Body of pancreas (tissue), 4 donors: ENCODE measurements around the gene PLCB2. TPM values are rescaled to one million over a fixed set of nuclear protein-coding genes. Genes with fewer than 3 reads are reported as not detected.

Source experiments
- ATAC-seq: fragments of 150-250 bp; one replicate; pipeline ENCODE4 v1.9.1; 2016
- DNase-seq, 4 donors: peaks; one replicate each; pipeline ENCODE4 v3.0.0-alpha.2; 2019
- H3K27ac ChIP-seq, 4 donors: fragments of 200-600 bp; sonication (generic); 1 replicate in 3 of 4; 2 replicates in 1 of 4; pipeline versions ENCODE4 v1.5.1 to v1.6.1; 2016 to 2019; ENCODE audit warnings: mild to moderate bottlenecking in 1 of 4, mixed read lengths in 1 of 4, moderate library complexity in 1 of 4
- H3K27me3 ChIP-seq, 2 donors: fragments of 200-600 bp; sonication (generic); one replicate each; pipeline ENCODE4 v1.6.0; 2016; ENCODE audit warnings: mild to moderate bottlenecking in 1 of 2
- H3K36me3 ChIP-seq, 2 donors: fragments of 200-600 bp; sonication (generic); replicated peaks in 1 of 2; 2 replicates each; pipeline ENCODE4 v1.5.1; 2016; ENCODE audit warnings: low read depth in 2 of 2; ENCODE audit not compliant: insufficient read depth in 1 of 2
- H3K4me1 ChIP-seq: fragments of 200-600 bp; sonication (generic); one replicate; pipeline ENCODE4 v1.6.0; 2016
- H3K4me3 ChIP-seq, 2 donors: fragments of 200-600 bp; sonication (generic); 1 replicate in 1 of 2; 2 replicates in 1 of 2; pipeline ENCODE4 v1.5.1; 2016 to 2019
- H3K9me3 ChIP-seq, 3 donors: fragments of 200-600 bp; sonication (generic); 1 replicate in 2 of 3; 2 replicates in 1 of 3; pipeline ENCODE4 v1.5.1; 2016
- POLR2A ChIP-seq, 3 donors: fragments of 450-650 bp; IDR thresholded peaks; one replicate each; pipeline ENCODE4 v1.6.1; 2016; ENCODE audit warnings: antibody characterized with exemption in 3 of 3, mild to moderate bottlenecking in 2 of 3
- WGBS, 2 donors: methylation state at CpG; one replicate each; pipeline ENCODE4 v1.1.5; 2017; 5-methylcytosine and 5-hydroxymethylcytosine counted together
- intact Hi-C: fragments of 100-400 bp; cut with DNase I; formaldehyde crosslinking; loops from one replicate; pipeline ENCODE4 v1.15.1; 2023
- total RNA-seq, 2 donors: library from RNA; depleted of rRNA; stranded (reverse); fragments of >200 nt; gene quantifications; one replicate each; pipeline ENCODE4 v1.1.0, GENCODE V29; 2016
- TF ChIP-seq, protein P1 (sequence below), 7 experiments: fragments of 450-650 bp in 4 of 7; fragments of 200-600 bp in 3 of 7; sonication (generic) in 3 of 7; IDR thresholded peaks; one replicate each; pipeline ENCODE4 v1.5.1; 2016 to 2019; ENCODE audit warnings: antibody characterized with exemption in 7 of 7

The PLCB2 gene
- total RNA-seq, 2 donors from 2014 or later, result 3.1 to 4.6 TPM

DNA sequence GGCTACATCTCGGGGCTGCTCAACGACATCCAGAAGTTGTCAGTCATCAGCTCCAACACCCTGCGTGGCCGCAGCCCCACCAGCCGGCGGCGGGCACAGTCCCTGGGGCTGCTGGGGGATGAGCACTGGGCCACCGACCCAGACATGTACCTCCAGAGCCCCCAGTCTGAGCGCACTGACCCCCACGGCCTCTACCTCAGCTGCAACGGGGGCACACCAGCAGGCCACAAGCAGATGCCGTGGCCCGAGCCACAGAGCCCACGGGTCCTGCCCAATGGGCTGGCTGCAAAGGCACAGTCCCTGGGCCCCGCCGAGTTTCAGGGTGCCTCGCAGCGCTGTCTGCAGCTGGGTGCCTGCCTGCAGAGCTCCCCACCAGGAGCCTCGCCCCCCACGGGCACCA, 41.9 kb downstream of the PLCB2 start:
- ATAC-seq, result no peak
- no peak overlapping the region for H3K4me3 ChIP-seq
- no peak for DNase-seq
- 80 to 91% methylated on average over 1 to 15 of the region's 20 CpGs for WGBS, 2 donors
- no peaks in the 10 kb centered on the region for H3K27me3 ChIP-seq
- H3K4me1 ChIP-seq, result peaks cover 8% of the 10 kb centered on the region
- TF ChIP-seq POLR2A (IDR thresholded peaks at IDR 0.05), result no peak
- TF ChIP-seq, protein P1, sequence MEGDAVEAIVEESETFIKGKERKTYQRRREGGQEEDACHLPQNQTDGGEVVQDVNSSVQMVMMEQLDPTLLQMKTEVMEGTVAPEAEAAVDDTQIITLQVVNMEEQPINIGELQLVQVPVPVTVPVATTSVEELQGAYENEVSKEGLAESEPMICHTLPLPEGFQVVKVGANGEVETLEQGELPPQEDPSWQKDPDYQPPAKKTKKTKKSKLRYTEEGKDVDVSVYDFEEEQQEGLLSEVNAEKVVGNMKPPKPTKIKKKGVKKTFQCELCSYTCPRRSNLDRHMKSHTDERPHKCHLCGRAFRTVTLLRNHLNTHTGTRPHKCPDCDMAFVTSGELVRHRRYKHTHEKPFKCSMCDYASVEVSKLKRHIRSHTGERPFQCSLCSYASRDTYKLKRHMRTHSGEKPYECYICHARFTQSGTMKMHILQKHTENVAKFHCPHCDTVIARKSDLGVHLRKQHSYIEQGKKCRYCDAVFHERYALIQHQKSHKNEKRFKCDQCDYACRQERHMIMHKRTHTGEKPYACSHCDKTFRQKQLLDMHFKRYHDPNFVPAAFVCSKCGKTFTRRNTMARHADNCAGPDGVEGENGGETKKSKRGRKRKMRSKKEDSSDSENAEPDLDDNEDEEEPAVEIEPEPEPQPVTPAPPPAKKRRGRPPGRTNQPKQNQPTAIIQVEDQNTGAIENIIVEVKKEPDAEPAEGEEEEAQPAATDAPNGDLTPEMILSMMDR (IDR thresholded peaks at IDR 0.05), result no peak
- H3K9me3 ChIP-seq, result no peaks in the 10 kb centered on the region
- intact Hi-C loops, result no loop called here
- no peak overlapping the region for H3K27ac ChIP-seq
- no peaks in the 10 kb centered on the region for H3K36me3 ChIP-seq

DNA sequence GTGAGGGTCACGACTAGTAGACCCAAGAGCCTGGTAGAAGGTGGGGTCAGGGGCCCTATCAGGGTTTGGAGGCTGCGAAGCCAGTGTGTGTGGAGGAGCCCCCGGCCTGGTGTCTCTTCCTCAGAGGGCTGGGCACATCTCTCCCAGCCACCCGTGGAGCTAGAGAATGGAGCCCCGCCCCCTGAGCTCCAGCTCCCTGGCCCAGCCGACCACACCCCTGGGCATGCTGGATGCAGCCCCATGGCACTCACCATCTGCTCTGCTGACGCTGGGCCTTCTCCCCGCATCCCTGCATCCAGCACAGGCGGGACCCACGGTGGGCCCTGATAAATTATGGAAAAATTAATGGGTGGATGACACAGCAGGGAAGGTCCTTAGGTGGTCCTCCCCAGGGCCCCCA, 42.4 kb downstream of the PLCB2 start:
- 86 to 94% methylated on average over 2 to 10 of the region's 10 CpGs for WGBS, 2 donors
- no peaks in the 10 kb centered on the region for H3K9me3 ChIP-seq
- no peak for TF ChIP-seq POLR2A (IDR thresholded peaks at IDR 0.05)
- TF ChIP-seq, protein P1 (IDR thresholded peaks at IDR 0.05), result no peak
- no peak for ATAC-seq
- no peak for DNase-seq
- H3K27me3 ChIP-seq, result no peaks in the 10 kb centered on the region
- H3K27ac ChIP-seq, result no peak overlapping the region
- no peaks in the 10 kb centered on the region for H3K36me3 ChIP-seq
- H3K4me1 ChIP-seq, result peaks cover 8% of the 10 kb centered on the region
- intact Hi-C loops, result no loop called here
- no peak overlapping the region for H3K4me3 ChIP-seq

DNA sequence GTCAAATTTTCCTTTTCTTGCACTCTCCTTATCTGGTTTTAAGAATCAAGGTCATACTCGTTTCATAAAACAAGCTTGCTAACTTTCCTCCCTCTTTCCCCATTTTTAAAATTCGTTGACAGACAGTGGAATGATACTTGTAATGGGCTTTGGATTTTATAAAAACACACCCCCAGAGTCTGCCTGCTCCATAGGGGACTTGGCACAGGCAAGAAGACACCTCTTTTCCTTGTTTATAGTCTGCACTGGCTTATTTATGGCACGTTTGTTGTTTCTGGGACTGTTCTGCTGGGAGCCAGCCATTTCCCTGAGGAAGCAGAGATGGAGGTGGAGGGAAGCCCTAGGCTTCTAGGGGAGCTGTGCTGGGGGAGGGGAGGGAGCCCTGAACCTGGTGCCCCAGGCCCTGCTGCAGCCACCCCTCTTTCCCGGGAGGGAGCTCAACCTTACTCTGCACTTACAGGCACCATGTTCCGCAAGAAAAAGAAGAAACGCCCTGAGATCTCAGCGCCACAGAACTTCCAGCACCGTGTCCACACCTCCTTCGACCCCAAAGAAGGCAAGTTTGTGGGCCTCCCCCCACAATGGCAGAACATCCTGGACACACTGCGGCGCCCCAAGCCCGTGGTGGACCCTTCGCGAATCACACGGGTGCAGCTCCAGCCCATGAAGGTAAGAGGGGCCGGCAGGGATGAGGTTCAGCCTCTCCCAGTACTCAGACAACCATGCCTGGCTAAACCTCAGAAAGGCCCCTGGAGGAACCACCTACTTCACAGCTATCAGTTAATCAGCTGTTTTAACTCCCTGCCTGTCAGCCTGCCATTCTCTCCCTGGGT, 43.2 kb downstream of the PLCB2 start:
- Histone ChIP-seq H3K4me1 (peaks cover 8% of the 10 kb centered on the region), H3K9me3 (no peaks in the 10 kb centered on the region), H3K36me3 (no peaks in the 10 kb centered on the region), H3K4me3 (no peak overlapping the region), H3K27me3 (no peaks in the 10 kb centered on the region), H3K27ac (no peak overlapping the region)
- intact Hi-C loops, result no loop called here
- WGBS, 2 donors, result 65 to 78% methylated on average over 9 to 16 of the region's 16 CpGs
- ATAC-seq (no peak), DNase-seq (no peak)
- TF ChIP-seq, protein P1 (IDR thresholded peaks at IDR 0.05), result no peak
- no peak for TF ChIP-seq POLR2A (IDR thresholded peaks at IDR 0.05)

- Histone ChIP-seq H3K9me3 (no peaks in the 10 kb centered on the region), H3K27ac (no peak overlapping the region), H3K36me3 (no peaks in the 10 kb centered on the region), H3K4me1 (peaks cover 8% of the 10 kb centered on the region), H3K27me3 (no peaks in the 10 kb centered on the region), H3K4me3 (no peak overlapping the region)
- intact Hi-C loops, result no loop called here
- 78 to 90% methylated on average over 6 to 12 of the region's 12 CpGs for WGBS, 2 donors
- no peak for TF ChIP-seq POLR2A (IDR thresholded peaks at IDR 0.05)
- TF ChIP-seq, protein P1 (IDR thresholded peaks at IDR 0.05), result no peak
- ATAC-seq (no peak), DNase-seq (no peak)
Observed at GRCh38 chr15:40263024-40263754, 44.5 kb downstream of the PLCB2 start.
